ENCODE results near the gene SP4. TPM values are rescaled to one million over a fixed set of nuclear protein-coding genes. Genes with fewer than 3 reads are reported as not detected.

SP4 gene
- total and polyA plus RNA-seq, 2 of the 4 experiments (the other 2 are of a cell fraction): 0.97 to 5.9 TPM

GRCh38 chr7:21407796-21408480 is 19.9 kb upstream of the SP4 start:
- Histone ChIP-seq H3K4me2 (ENCODE audit: low read depth, low read length) (no peak overlapping the region), H4K91ac (ENCODE audit: insufficient read depth, low read depth, low read length) (no peak overlapping the region), H3K9ac (ENCODE audit: low read depth, low read length) (no peak overlapping the region), H3K4me1 (ENCODE audit: control insufficient read depth, insufficient read depth, low read length) (no peaks in the 10 kb centered on the region), H2AK5ac (ENCODE audit: low read depth, low read length) (no peak overlapping the region), H2AK9ac (replicated peaks; ENCODE audit: low read depth, low read length, poor library complexity) (no peak overlapping the region), H2AFZ (replicated peaks; ENCODE audit: low read length, poor library complexity) (no peak overlapping the region), H3K9me1 (ENCODE audit: insufficient read depth, low read length) (no peaks in the 10 kb centered on the region), H3K9me3 (ENCODE audit: control insufficient read depth, insufficient read depth, low read length) (no peaks in the 10 kb centered on the region), H3K27ac (ENCODE audit: insufficient read depth, low read length) (no peak overlapping the region), H4K8ac (ENCODE audit: low read depth in 2 of 2, low read length in 2 of 2) (no peak overlapping the region), H2BK5ac (ENCODE audit: low read depth, low read length, poor library complexity, severe bottlenecking) (no peak overlapping the region), H4K20me1 (ENCODE audit: insufficient read depth, low read length) (no peaks in the 10 kb centered on the region), H3K4ac (ENCODE audit: low read depth, low read length) (no peak overlapping the region), H2BK15ac (ENCODE audit: low read depth, low read length) (no peak overlapping the region), H3K27me3 (ENCODE audit: control insufficient read depth, insufficient read depth, low read length) (no peaks in the 10 kb centered on the region), H4K5ac (ENCODE audit: low read depth, low read length) (no peak overlapping the region), H2BK120ac (ENCODE audit: low read depth, low read length) (no peak overlapping the region), H3K36me3 (ENCODE audit: control insufficient read depth, insufficient read depth, low read length) (no peaks in the 10 kb centered on the region), H3K14ac (replicated peaks; ENCODE audit: low read depth, low read length) (no peak overlapping the region), H2BK20ac (ENCODE audit: low read depth, low read length) (no peak overlapping the region), H3K18ac (ENCODE audit: low read depth, low read length) (no peak overlapping the region), H3K56ac (ENCODE audit: extremely low read depth, insufficient read depth, low read length) (no peak overlapping the region), H3K79me1 (ENCODE audit: low read depth in 1 of 2, low read length in 2 of 2) (no peaks in the 10 kb centered on the region), H3K23ac (ENCODE audit: low read depth, low read length) (no peak overlapping the region), H3K4me3 (ENCODE audit: insufficient read depth, low read depth, low read length) (no peak overlapping the region)
- WGBS, 2 experiments (ENCODE audit: extremely low coverage in 2 of 2, insufficient read length in 1 of 2): 14% methylated on average over 2 of the region's 4 CpGs; no CpG with 5 or more reads in 1 of the 2 experiments
- ChIA-PET CTCF (no interaction called here), POLR2A (ENCODE audit: unreplicated experiment) (interaction anchor here (1.0 kb wide), 1 partner anchor 19 kb away, joined by 17 read pairs; no protein-coding TSS in a partner anchor)
- no peak for DNase-seq
- TF ChIP-seq CTCF (conservative IDR thresholded peaks at IDR 0.05; ENCODE audit: low read depth, low read length): no peak
- no peak for TF ChIP-seq SMC3 (IDR thresholded peaks at IDR 0.05; ENCODE audit: low read depth, low read length)
- TF ChIP-seq RFX5 (IDR thresholded peaks at IDR 0.05; ENCODE audit: low read depth, low read length): no peak
- no peak for TF ChIP-seq RAD21 (IDR thresholded peaks at IDR 0.05; ENCODE audit: low read length)
- TF ChIP-seq USF2 (IDR thresholded peaks at IDR 0.05; ENCODE audit: low read depth, low read length): no peak
- TF ChIP-seq CHD1 (IDR thresholded peaks at IDR 0.05; ENCODE audit: low read depth, low read length): no peak
- TF ChIP-seq NFE2L2 (IDR thresholded peaks at IDR 0.05; ENCODE audit: low read depth, low read length): no peak
- TF ChIP-seq MXI1 (IDR thresholded peaks at IDR 0.05; ENCODE audit: borderline replicate concordance, low read depth, low read length): no peak
- TF ChIP-seq ELK1 (IDR thresholded peaks at IDR 0.05; ENCODE audit: borderline replicate concordance, low read depth, low read length): no peak
- TF ChIP-seq POLR2A (IDR thresholded peaks at IDR 0.05; ENCODE audit: low read depth, low read length): no peak
- dilution Hi-C loops (cut with HindIII; ENCODE audit: low sequenced_read_pairs, unreplicated experiment) (no loop called here), intact Hi-C loops (cut with micrococcal nuclease) (no loop called here), in situ Hi-C loops (cut with MboI; ENCODE audit: low sequenced_read_pairs) (no loop called here)
- ATAC-seq (ENCODE audit: low read depth): no peak
- BruUV-seq (replicated peaks): no TSS peak
